Spleen (tissue), 7 donors: Measurements from ENCODE around the gene NPTX1.

Source experiments
- CTCF ChIP-seq, 11 experiments: fragments of 200-600 bp in 7 of 11; fragments of 450-650 bp in 4 of 11; sonication (generic) in 4 of 11; IDR thresholded peaks in 8 of 11; conservative IDR thresholded peaks in 3 of 11; 1 replicate in 7 of 11; 2 replicates in 4 of 11; pipeline versions ENCODE4 v1.4.0 to v1.8.0; 2016 to 2021; ENCODE audit warnings: antibody characterized with exemption in 11 of 11, inconsistent platforms in 4 of 11, mild to moderate bottlenecking in 1 of 11
- POLR2AphosphoS5 ChIP-seq, 3 donors: sonication (generic); formaldehyde crosslinking; IDR thresholded peaks; one replicate each; pipeline ENCODE4 v1.5.1; 2017; ENCODE audit warnings: antibody characterized with exemption in 3 of 3
- donor health status: DM: no; HTN: no; CAD: no; lungs with moderate emphysema.
- donor health status: DM: no; HTN: no; CAD: no.
- donor health status: DM: no; HTN: no; CAD: no.

GRCh38 chr17:80447790-80448189 lies 28.6 kb downstream of the NPTX1 start:
- TF ChIP-seq POLR2AphosphoS5 (IDR thresholded peaks at IDR 0.05) (no peak), CTCF (IDR thresholded peaks at IDR 0.05 in 8 of 11, conservative IDR thresholded peaks at IDR 0.05 in 3 of 11) (no peak)
